Liver (tissue), 9 donors: ENCODE data around the gene TTC7B. TPM values are rescaled to one million over a fixed set of nuclear protein-coding genes. Genes with fewer than 3 reads are reported as not detected.

Experiments used
- DNase-seq: peaks from one replicate; pipeline ENCODE4 v3.0.0-alpha.2; 2017; ENCODE audit warnings: low spot score
- H3K27ac ChIP-seq, 2 donors: one replicate each; pipeline ENCODE4 v1.7.0; 2013; ENCODE audit warnings: inconsistent platforms in 2 of 2, low read length in 2 of 2, control low read depth in 1 of 2, low read depth in 1 of 2, mild to moderate bottlenecking in 1 of 2
- H3K27me3 ChIP-seq, 4 donors: one replicate each; pipeline versions ENCODE4 v1.6.1 to v1.7.0; 2013; ENCODE audit warnings: low read length in 3 of 4, inconsistent platforms in 1 of 4, mild to moderate bottlenecking in 1 of 4, moderate library complexity in 1 of 4; ENCODE audit not compliant: control insufficient read depth in 4 of 4, insufficient read depth in 4 of 4
- H3K36me3 ChIP-seq, 4 donors: one replicate each; pipeline versions ENCODE4 v1.6.1 to v1.7.0; 2013; ENCODE audit warnings: low read length in 3 of 4, mild to moderate bottlenecking in 3 of 4, low read depth in 1 of 4, moderate library complexity in 1 of 4; ENCODE audit not compliant: control insufficient read depth in 4 of 4, insufficient read depth in 3 of 4
- H3K4me1 ChIP-seq, 4 donors: one replicate each; pipeline versions ENCODE4 v1.6.1 to v1.7.0; 2013; ENCODE audit warnings: low read length in 3 of 4, mild to moderate bottlenecking in 3 of 4, moderate library complexity in 1 of 4; ENCODE audit not compliant: control insufficient read depth in 4 of 4, insufficient read depth in 4 of 4
- H3K4me3 ChIP-seq, 3 donors: one replicate each; pipeline versions ENCODE4 v1.6.1 to v1.7.0; 2013; ENCODE audit warnings: low read length in 3 of 3, control low read depth in 1 of 3, low read depth in 1 of 3, mild to moderate bottlenecking in 1 of 3
- H3K9ac ChIP-seq, 2 donors: one replicate each; pipeline ENCODE4 v1.7.0; 2013; ENCODE audit warnings: low read length in 2 of 2, mild to moderate bottlenecking in 2 of 2, moderate library complexity in 2 of 2, control low read depth in 1 of 2, low read depth in 1 of 2
- H3K9me3 ChIP-seq, 4 donors: one replicate each; pipeline versions ENCODE4 v1.6.1 to v1.7.0; 2013; ENCODE audit warnings: low read length in 3 of 4; ENCODE audit not compliant: control insufficient read depth in 4 of 4
- EGR1 ChIP-seq, 2 donors: IDR thresholded peaks; 2 replicates each; pipeline ENCODE4 v1.6.1; 2016 to 2018; ENCODE audit warnings: antibody characterized with exemption in 2 of 2, low read depth in 2 of 2
- FOXA1 ChIP-seq: IDR thresholded peaks from 2 replicates; pipeline ENCODE4 v1.6.1; 2016; ENCODE audit warnings: antibody characterized with exemption
- FOXA2 ChIP-seq: IDR thresholded peaks from 2 replicates; pipeline ENCODE4 v1.6.1; 2016; ENCODE audit warnings: antibody characterized with exemption
- GABPA ChIP-seq, 2 donors: IDR thresholded peaks in 1 of 2; conservative IDR thresholded peaks in 1 of 2; 2 replicates each; pipeline ENCODE4 v1.6.1; 2016; ENCODE audit warnings: antibody characterized with exemption in 2 of 2, mild to moderate bottlenecking in 1 of 2, moderate library complexity in 1 of 2
- HNF4A ChIP-seq, 2 donors: conservative IDR thresholded peaks; 2 replicates each; pipeline ENCODE4 v1.6.1; 2016; ENCODE audit warnings: antibody characterized with exemption in 2 of 2, mild to moderate bottlenecking in 2 of 2
- HNF4G ChIP-seq: IDR thresholded peaks from 2 replicates; pipeline ENCODE4 v1.6.1; 2016; ENCODE audit warnings: antibody characterized with exemption
- NR2F2 ChIP-seq: IDR thresholded peaks from 2 replicates; pipeline ENCODE4 v1.6.1; 2016; ENCODE audit warnings: antibody characterized with exemption
- RAD21 ChIP-seq, 2 donors: IDR thresholded peaks; 2 replicates each; pipeline ENCODE4 v1.6.1; 2016; ENCODE audit warnings: antibody characterized with exemption in 2 of 2, mild to moderate bottlenecking in 2 of 2
- SP1 ChIP-seq: IDR thresholded peaks from 2 replicates; pipeline ENCODE4 v1.6.1; 2018; ENCODE audit warnings: antibody characterized with exemption, mild to moderate bottlenecking
- TAF1 ChIP-seq: conservative IDR thresholded peaks from 2 replicates; pipeline ENCODE4 v1.6.1; 2016; ENCODE audit warnings: antibody characterized with exemption, mild to moderate bottlenecking
- YY1 ChIP-seq: IDR thresholded peaks from 2 replicates; pipeline ENCODE4 v1.6.1; 2016; ENCODE audit warnings: antibody characterized with exemption, mild to moderate bottlenecking
- WGBS: extraction: QIAGEN DNeasy Blood & Tissue Kit; methylation state at CpG from one replicate; pipeline ENCODE4 v1.1.7; 2013; 5-methylcytosine and 5-hydroxymethylcytosine counted together
- polyA plus RNA-seq, 2 donors: library from polyadenylated mRNA; stranded (reverse) in 1 of 2; unstranded in 1 of 2; fragments of 200-250 nt in 1 of 2; fragments of >200 nt in 1 of 2; fragmentation: Nextera tagmentation in 1 of 2; extraction: Ambion mirVana in 1 of 2; gene quantifications; one replicate each; pipeline versions ENCODE4 v1.2.1 to v1.2.3, GENCODE V29; 2013 to 2015
- total RNA-seq, 2 donors: library from RNA; depleted of rRNA; stranded (reverse); fragments of >200 nt; gene quantifications; one replicate each; pipeline ENCODE4 v1.2.3, GENCODE V29; 2014
- TF ChIP-seq, protein P1 (sequence below): IDR thresholded peaks from 2 replicates; pipeline ENCODE4 v1.6.1; 2016; ENCODE audit warnings: antibody characterized with exemption
- TF ChIP-seq, protein P2 (sequence below): IDR thresholded peaks from 2 replicates; pipeline ENCODE4 v1.6.1; 2016; ENCODE audit warnings: antibody characterized with exemption
- TF ChIP-seq, protein P3 (sequence below): fragments of 150-350 bp; IDR thresholded peaks from 2 replicates; pipeline ENCODE4 v1.5.1; 2017; ENCODE audit warnings: improper control_type of control experiment, low read depth, low read length; ENCODE audit not compliant: missing input control
- TF ChIP-seq, protein P4 (sequence below): IDR thresholded peaks from 2 replicates; pipeline ENCODE4 v1.6.1; 2016; ENCODE audit warnings: antibody characterized with exemption
- donor health status: healthy.
- donor health status: healthy.
- donor health status: healthy.
- donor health status: healthy.
- donor health status: healthy.

The TTC7B gene
- total and polyA plus RNA-seq, 4 donors = 9.1 to 31.0 (median 12.5) TPM

DNA sequence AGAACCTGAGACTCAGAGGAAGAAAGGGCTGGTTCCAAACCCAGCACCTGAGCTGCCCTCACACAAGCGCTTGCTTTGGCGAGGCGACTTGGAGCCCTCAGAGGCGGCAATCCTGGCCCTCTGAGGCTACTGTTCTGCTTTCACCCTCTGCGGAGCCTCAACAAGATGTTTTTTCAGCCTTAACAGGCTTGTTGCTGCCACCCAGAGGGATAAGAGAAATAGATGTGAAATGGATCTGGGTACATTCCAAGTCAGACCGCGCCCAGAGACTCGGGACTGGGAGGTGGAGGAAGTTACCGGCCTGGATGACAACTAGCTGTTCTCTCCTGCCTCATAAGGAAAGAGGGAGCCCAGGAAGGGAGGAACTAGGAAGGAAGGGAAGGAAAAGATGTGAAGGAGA lies 89.6 kb downstream of the TTC7B start:
- Histone ChIP-seq H3K36me3 (peaks cover 2 to 7% (median 3%) of the 10 kb centered on the region in 4 donors), H3K27ac (no peak overlapping the region), H3K4me3 (no peak overlapping the region), H3K27me3 (no peaks in the 10 kb centered on the region), H3K9me3 (peaks cover 0 to 2% (median 0%) of the 10 kb centered on the region in 4 donors), H3K4me1 (no peaks in the 10 kb centered on the region), H3K9ac (no peak overlapping the region)
- TF ChIP-seq, protein P1, sequence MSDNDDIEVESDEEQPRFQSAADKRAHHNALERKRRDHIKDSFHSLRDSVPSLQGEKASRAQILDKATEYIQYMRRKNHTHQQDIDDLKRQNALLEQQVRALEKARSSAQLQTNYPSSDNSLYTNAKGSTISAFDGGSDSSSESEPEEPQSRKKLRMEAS = no peak
- no peak for TF ChIP-seq YY1
- TF ChIP-seq FOXA1 = no peak
- no peak for TF ChIP-seq EGR1 (IDR thresholded peaks at IDR 0.05; ENCODE audit: low read depth in 2 of 2)
- no peak for TF ChIP-seq NR2F2
- TF ChIP-seq, protein P2, sequence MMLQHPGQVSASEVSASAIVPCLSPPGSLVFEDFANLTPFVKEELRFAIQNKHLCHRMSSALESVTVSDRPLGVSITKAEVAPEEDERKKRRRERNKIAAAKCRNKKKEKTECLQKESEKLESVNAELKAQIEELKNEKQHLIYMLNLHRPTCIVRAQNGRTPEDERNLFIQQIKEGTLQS = no peak
- TF ChIP-seq HNF4G = no peak
- TF ChIP-seq TAF1 = no peak
- TF ChIP-seq, protein P3, sequence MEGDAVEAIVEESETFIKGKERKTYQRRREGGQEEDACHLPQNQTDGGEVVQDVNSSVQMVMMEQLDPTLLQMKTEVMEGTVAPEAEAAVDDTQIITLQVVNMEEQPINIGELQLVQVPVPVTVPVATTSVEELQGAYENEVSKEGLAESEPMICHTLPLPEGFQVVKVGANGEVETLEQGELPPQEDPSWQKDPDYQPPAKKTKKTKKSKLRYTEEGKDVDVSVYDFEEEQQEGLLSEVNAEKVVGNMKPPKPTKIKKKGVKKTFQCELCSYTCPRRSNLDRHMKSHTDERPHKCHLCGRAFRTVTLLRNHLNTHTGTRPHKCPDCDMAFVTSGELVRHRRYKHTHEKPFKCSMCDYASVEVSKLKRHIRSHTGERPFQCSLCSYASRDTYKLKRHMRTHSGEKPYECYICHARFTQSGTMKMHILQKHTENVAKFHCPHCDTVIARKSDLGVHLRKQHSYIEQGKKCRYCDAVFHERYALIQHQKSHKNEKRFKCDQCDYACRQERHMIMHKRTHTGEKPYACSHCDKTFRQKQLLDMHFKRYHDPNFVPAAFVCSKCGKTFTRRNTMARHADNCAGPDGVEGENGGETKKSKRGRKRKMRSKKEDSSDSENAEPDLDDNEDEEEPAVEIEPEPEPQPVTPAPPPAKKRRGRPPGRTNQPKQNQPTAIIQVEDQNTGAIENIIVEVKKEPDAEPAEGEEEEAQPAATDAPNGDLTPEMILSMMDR = no peak
- TF ChIP-seq RAD21 (IDR thresholded peaks at IDR 0.05) = no peak
- no peak for TF ChIP-seq FOXA2
- WGBS = 79% methylated on average over 9 of the region's 9 CpGs
- no peak for DNase-seq

DNA sequence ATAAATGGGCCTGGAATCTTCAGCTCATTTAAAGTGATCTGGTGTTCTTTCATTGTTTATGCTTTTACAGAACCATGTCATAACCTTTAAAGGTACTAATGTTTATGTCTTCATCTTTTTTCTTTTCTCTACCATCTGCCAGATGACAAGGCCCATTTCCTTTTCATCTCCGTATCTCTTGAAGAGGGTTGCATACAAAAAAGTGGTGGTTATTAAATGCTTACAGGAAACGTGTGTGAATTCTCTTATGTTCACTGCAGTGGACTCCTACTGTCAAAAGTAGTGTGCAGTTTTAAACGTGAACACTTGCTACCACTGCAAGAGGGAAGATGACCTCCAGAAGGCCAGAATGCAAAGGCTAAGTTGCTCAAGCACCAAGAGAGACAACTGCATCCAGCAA lies 91.4 kb downstream of the TTC7B start:
- no peaks in the 10 kb centered on the region for H3K27me3 ChIP-seq
- no peaks in the 10 kb centered on the region for H3K4me1 ChIP-seq
- no peak overlapping the region for H3K27ac ChIP-seq
- TF ChIP-seq HNF4A (conservative IDR thresholded peaks at IDR 0.05) (no peak), FOXA1 (no peak), RAD21 (IDR thresholded peaks at IDR 0.05) (no peak), SP1 (no peak), FOXA2 (no peak), EGR1 (IDR thresholded peaks at IDR 0.05; ENCODE audit: low read depth in 2 of 2) (no peak), GABPA (IDR thresholded peaks at IDR 0.05 in 1 of 2, conservative IDR thresholded peaks at IDR 0.05 in 1 of 2) (no peak)
- TF ChIP-seq, protein P3 = no peak
- TF ChIP-seq, protein P4, sequence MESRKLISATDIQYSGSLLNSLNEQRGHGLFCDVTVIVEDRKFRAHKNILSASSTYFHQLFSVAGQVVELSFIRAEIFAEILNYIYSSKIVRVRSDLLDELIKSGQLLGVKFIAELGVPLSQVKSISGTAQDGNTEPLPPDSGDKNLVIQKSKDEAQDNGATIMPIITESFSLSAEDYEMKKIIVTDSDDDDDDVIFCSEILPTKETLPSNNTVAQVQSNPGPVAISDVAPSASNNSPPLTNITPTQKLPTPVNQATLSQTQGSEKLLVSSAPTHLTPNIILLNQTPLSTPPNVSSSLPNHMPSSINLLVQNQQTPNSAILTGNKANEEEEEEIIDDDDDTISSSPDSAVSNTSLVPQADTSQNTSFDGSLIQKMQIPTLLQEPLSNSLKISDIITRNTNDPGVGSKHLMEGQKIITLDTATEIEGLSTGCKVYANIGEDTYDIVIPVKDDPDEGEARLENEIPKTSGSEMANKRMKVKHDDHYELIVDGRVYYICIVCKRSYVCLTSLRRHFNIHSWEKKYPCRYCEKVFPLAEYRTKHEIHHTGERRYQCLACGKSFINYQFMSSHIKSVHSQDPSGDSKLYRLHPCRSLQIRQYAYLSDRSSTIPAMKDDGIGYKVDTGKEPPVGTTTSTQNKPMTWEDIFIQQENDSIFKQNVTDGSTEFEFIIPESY = no peak
- TF ChIP-seq, protein P2 = no peak
- TF ChIP-seq, protein P1 = no peak
- 75% methylated on average over 3 of the region's 3 CpGs for WGBS
- no peak for DNase-seq
- peaks cover 2 to 7% (median 3%) of the 10 kb centered on the region in 4 donors for H3K36me3 ChIP-seq
- no peak overlapping the region for H3K9ac ChIP-seq
- peaks cover 0 to 2% (median 0%) of the 10 kb centered on the region in 4 donors for H3K9me3 ChIP-seq
- H3K4me3 ChIP-seq = no peak overlapping the region
